ENCODE measurements around the gene MAP3K9. TPM values are rescaled to one million over a fixed set of nuclear protein-coding genes. Genes with fewer than 3 reads are reported as not detected.

Gene MAP3K9
- total RNA-seq, 1 experiment from 2014 or later = 2.1 TPM

DNA sequence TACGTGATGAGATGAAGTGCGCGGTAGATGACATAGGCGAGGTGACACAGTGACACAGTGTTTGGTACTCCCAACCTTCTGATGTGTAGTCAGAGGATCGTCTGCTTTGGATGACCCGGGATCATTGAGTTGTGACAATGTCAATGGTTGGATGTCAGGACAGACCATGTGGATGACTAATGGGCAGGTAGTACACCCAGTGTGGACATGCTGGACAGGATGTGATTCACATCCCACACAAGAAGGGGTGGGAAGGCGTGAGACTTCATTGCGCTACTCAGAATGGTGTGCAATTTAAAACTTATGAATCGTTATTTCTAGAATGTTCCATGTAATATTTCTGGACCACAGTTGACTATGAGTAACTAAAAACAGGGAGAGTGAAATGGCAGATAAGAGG, 23.8 kb downstream of the MAP3K9 start:
- DNase-seq (ENCODE audit: low spot score) = peak; percentile 19

- DNase-seq (ENCODE audit: low spot score) = no peak
Measured at GRCh38 chr14:70784886-70785285, 24.4 kb downstream of the MAP3K9 start.

DNA sequence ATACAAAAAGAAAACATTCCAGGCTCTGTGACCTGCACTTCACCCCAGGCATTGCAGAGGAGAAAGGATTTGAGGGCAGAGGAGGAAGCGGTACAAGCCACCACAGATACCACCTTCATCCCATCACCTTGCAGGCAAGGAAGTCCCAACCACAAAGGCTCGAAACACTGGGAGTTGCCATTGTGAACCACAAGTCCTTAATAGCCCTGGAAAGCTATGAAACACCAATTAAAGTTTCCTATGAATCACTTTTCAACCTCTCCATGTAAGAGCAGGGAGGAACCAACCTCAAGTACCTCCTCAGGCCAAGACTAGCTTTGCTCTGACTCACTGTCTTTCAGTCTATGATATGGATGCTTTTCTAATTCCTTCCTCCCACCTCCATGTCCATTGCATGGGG, 27.0 kb downstream of the MAP3K9 start:
- DNase-seq (ENCODE audit: low spot score) = peak; percentile 93

DNA sequence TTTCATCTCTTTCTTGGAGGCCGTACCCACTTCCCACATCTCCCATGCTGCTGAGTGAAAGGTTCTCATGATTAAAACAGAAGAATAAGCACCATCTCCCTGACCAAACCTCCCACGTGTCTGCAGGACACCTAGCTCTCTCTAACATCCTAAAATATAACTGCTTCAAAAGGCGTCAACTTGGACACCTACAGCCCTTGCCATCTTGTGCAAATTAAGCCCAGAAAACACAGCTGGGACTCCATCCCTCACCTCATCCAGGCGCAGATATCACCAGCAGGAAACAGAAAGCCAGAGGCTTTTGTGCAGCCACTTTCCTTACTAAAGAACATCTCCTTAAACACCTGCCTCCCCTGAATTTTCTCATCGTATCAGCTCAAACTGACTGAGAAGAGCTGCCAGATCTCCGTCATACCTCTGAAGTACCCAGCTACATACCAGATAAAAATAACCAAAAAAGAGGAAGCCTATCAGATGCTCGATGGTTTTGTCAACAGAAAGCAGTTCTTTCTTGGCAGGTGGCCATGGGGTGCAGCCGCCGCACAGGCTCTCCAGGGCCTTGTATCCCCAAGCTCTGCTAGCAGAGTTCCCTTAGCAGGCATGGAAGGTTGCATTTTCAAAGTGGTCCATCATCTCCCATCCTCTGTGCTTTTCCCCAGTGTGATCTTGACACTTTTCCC, 28.8 kb downstream of the MAP3K9 start:
- no peak for DNase-seq (ENCODE audit: low spot score)

- no peak for DNase-seq (ENCODE audit: low spot score)
Measured at GRCh38 chr14:70779667-70780066, 29.6 kb downstream of the MAP3K9 start.

DNA sequence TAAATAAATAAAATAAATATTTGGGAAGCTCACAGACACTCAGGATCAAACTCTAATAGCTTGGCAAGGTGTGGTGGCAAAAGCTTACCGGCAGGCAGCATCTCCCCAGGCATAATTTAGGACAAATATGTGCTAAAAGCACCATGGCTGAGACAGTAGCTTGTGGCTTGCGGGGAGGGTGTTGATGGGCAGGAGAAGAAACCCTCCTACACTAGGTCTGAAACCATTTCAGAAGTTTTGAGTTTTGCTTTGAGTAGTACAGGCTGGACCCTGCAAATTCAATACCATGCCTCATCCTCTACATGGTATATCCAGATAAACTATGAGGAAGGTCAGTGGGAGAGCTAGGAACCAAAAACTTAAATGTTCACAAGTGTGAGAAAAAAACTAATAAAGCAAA, 33.1 kb downstream of the MAP3K9 start:
- DNase-seq (ENCODE audit: low spot score) = no peak

DNA sequence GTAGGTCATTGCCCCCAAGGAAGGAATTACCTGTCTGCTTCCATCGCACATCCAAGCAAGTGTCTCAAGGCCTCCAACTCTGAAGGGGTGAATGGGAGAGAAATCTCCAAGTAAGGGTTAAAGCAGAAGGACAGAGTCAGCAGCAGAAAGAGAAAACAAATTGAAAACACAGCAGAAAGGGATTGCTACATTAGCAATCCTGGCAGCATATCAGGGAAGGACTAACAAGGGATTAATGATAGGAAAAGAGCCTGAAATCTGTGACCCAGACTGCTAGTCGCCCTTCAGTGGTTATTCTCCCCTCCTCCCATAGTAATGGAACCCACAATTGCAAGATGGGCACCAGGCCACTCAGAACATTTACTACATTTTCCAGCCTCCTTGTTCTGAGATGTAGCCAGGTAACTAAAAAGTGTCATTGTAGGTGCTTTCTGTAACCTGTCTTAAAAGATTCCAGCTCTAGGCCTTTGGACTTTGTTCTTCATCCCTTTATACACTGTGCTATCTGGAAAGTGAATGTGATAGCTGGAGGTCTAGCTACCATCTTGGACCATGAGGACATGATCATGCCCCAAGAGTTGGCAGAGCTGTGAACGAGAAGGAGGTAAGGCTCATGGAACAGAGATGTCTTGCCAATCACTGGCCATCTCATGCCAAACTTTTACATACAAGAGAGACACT, 36.0 kb downstream of the MAP3K9 start:
- no peak for DNase-seq (ENCODE audit: low spot score)

- DNase-seq (ENCODE audit: low spot score) = no peak
Measured at GRCh38 chr14:70771781-70772212, 37.5 kb downstream of the MAP3K9 start.

DNA sequence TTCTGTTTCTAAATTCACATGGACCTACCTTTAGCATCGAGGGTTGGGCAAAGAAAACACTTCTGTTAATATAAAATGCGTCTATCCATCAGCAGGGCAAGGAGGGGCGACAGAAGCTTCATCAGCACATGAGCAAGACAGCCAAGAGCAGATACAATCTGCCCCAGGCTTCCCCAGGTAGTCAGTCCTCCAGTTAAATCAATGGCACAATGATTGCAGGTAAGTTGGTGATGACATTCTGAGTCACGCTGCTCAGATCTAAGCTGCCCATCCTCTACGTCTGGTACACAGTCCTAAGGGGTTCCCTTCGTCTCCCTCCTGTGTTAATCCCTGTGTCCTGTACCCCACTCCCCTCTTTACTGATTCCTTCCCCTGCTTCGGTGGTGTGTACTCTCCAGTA, 38.8 kb downstream of the MAP3K9 start:
- no peak for DNase-seq (ENCODE audit: low spot score)

DNA sequence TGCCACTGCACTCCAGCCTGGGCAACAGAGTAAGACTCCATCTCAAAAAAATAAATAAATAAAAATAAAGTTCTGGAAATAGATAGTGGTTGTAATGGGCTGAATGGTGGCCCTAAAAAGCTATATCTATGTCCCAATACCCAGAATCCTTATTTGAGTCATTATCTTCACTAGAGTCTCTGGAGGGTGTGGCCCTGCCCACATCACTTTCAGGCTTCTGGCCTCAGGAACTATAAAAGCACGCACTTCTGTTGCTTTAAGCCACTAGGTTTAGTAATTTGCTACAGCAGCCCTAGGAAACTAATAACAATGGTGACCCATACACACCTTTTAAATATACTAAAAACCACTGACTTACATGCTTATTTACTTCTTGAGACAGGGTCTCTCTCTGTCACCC, 49.9 kb downstream of the MAP3K9 start:
- DNase-seq (ENCODE audit: low spot score) = no peak

DNA sequence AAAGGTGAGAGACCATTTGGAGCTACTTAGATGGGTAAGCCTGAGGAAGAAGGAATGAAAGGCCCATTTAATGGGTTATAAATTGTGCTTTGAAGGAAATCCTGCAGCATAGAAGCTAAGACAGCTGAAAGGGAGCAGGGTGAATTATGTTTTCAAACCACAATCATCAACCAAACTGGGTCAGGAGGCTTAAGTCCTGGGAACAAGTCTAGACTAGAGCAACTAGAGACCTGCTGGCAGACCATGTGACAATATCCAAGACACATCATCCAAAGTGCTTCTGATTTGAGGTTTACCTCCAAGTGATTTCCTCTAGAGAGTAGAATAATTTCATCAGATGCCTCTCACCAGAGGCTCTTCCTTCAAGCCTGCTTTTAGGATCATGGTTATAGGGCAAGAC, 53.7 kb downstream of the MAP3K9 start:
- peak; percentile 58 for DNase-seq (ENCODE audit: low spot score)

GRCh38 chr14:70754991-70755390, 54.3 kb downstream of the MAP3K9 start:
- DNase-seq (ENCODE audit: low spot score) = peak; percentile 79

GRCh38 chr14:70753518-70753953, 55.8 kb downstream of the MAP3K9 start:
- no peak for DNase-seq (ENCODE audit: low spot score)

DNA sequence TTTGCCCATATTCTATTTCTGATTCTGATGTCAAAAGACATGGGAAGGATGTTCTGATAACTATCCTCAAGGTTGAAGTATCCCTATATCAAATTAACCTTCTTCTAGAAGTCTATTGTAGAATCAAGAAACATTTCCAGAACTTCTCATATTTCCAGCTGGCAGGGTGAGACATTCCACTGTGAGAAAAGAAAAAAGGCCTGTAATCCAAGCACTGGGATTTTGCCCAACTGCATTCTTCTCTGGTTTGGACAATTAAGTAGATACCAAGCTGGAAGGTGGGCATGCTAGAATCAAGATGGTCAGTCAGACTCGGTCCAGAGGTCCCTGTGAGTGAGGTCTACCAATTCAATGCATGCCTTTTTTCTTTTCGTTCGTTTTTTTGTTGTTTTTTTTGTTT, 60.9 kb downstream of the MAP3K9 start:
- no peak for DNase-seq (ENCODE audit: low spot score)

DNA sequence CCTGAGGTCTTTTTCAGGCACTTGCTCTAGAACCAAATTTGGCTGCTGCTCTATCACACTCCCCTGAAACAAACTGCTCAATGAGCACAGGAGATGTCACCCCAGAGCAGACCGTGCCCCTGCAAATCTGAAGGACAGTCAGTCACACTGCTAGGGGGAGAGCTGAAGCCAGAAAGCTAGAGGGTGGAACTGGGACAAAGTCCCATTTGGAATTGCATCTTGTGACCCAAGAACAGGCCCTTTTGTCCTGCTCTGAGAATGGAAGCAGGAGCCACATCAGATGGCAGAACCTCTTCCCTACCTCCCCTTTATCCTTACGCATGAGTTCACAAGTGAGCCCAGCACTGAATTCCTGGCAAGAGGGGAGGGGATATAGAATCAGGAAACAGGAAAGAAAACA, 64.7 kb downstream of the MAP3K9 start:
- DNase-seq (ENCODE audit: low spot score) = no peak

- no peak for DNase-seq (ENCODE audit: low spot score)
Measured at GRCh38 chr14:70742316-70742715, 67.0 kb downstream of the MAP3K9 start.

DNA sequence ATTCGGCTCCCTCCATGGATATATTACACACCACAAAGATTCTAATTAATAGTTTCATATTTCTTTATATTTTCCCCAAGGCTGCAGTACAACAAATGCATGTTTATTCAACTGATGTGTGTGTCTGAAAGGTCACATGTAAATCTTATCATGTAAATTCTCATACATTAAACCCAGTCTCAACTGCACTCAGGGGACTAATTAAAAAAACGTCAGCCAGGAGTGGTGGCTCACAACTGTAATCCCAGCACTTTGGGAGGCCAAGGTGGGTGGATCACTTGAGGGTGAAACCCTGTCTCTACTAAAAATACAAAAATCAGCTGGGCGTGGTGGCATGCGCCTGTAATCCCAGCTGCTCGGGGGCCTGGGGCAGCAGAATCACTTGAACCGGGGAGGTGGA, 67.8 kb downstream of the MAP3K9 start:
- no peak for DNase-seq (ENCODE audit: low spot score)

GRCh38 chr14:70735043-70735442, 74.3 kb downstream of the MAP3K9 start:
- DNase-seq (ENCODE audit: low spot score) = no peak

- no peak for DNase-seq (ENCODE audit: low spot score)
Measured at GRCh38 chr14:70731447-70732239, 77.7 kb downstream of the MAP3K9 start.

DNA sequence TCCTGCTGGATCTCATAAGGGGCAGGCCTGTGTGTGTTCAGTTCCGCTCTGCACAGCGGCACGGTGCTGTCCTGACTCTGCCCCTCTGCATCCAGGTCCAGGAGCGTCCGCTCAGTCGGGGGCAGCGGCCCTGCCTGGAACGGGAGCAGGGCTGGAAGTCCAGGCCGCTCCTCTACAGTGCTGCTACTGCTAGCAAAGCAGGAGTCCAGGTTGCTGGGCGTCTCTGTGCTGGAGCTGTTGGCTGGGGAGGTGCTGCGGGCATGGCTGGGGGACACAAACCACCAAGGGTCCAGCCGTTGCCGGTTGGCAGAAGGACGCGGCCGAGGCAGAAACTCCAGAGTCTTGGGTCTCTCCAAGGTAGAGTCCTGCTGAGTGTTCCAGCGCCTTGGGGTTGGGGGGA, 78.9 kb downstream of the MAP3K9 start:
- DNase-seq (ENCODE audit: low spot score) = no peak

DNA sequence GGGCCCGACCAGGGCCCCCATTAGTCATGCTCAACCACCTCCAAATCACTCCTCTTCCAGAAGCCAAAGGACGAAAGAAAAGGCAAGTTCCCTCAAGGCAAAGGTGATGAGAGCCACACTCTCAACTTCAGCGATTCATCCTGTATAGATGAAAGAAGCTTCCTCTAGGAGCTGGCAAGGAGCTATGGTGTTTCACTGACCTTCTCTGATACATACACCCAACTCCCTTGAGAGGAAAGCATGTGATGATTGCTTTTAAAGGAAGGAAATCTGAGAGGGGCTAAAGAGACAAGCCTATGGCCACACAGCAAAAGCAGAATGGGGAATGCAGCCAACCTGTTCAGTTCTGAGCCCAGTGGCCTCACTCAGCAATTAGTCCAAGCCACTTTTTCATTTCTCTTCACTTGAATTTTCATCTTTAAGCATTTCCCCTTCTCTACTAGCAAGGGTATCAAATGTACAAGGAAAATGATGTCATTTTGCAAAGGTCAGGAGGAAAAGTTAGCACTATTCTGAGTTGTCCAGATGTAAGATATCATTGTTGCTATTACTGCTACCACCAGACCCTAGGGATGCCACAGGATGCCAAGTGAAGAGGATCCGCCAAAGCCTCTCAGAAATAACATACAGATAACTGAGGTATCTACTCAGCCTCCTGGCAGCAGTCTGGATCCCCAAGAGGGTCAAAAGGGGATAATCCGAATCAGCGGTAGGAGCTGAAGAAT, 82.5 kb downstream of the MAP3K9 start:
- DNase-seq (ENCODE audit: low spot score) = no peak

DNA sequence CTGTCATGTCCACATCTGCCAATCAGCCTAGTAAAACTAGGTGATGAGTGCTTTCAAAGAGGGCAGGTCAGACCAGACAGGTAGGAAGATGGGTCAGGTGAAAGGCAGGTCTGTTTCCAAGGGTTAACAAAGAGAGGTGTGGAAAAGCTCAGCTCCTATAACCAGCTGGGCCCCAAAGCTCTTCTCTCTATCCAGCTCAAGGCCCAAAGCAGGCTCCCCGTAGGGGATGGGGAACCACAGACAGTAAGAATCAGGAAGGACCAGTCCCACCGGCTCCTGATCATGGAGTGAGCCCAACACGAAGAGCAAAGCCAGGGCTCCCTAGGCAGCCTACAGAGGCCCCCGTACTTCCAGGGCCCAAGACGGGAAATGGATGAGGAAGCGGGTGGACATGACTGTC, 84.4 kb downstream of the MAP3K9 start:
- DNase-seq (ENCODE audit: low spot score) = no peak
